GM23338 (cell line): ENCODE data around the gene KIAA1549.

ENCODE experiments used
- CREB1 ChIP-seq: fragments of 250-450 bp; sonication (Bioruptor Pico); IDR thresholded peaks from 2 replicates; pipeline ENCODE4 v1.5.0; 2020; ENCODE audit warnings: low read depth, mild to moderate bottlenecking, moderate library complexity
- CTCF ChIP-seq, 2 experiments: fragments of 200-600 bp in 1 of 2; sonication (generic) in 1 of 2; conservative IDR thresholded peaks; 2 replicates each; pipeline versions ENCODE4 v1.5.1 to v1.6.1; 2016 to 2017; ENCODE audit warnings: antibody characterized with exemption in 2 of 2, low read depth in 2 of 2, mild to moderate bottlenecking in 2 of 2, moderate library complexity in 1 of 2
- ETS1 ChIP-seq: IDR thresholded peaks from 2 replicates; pipeline ENCODE4 v1.6.1; 2016; ENCODE audit warnings: antibody characterized with exemption
- EZH2 ChIP-seq: fragments of 200-600 bp; sonication (generic); IDR thresholded peaks from one replicate; pipeline ENCODE4 v1.8.0; 2017; ENCODE audit warnings: antibody characterized with exemption, mild to moderate bottlenecking, low read depth; ENCODE audit not compliant: unreplicated experiment
- EZH2phosphoT487 ChIP-seq: fragments of 200-600 bp; sonication (generic); IDR thresholded peaks from one replicate; pipeline ENCODE4 v1.8.1; 2018; ENCODE audit warnings: antibody characterized with exemption; ENCODE audit not compliant: unreplicated experiment
- JUNB ChIP-seq: IDR thresholded peaks from one replicate; pipeline ENCODE4 v1.6.1; 2016; ENCODE audit warnings: antibody characterized with exemption; ENCODE audit not compliant: unreplicated experiment
- NANOG ChIP-seq: IDR thresholded peaks from 2 replicates; pipeline ENCODE4 v1.6.1; 2016; ENCODE audit warnings: antibody characterized with exemption, borderline replicate concordance
- POLR2AphosphoS5 ChIP-seq: IDR thresholded peaks from 2 replicates; pipeline ENCODE4 v1.6.1; 2016; ENCODE audit warnings: antibody characterized with exemption, low read depth
- REST ChIP-seq: IDR thresholded peaks from one replicate; pipeline ENCODE4 v1.6.1; 2018; ENCODE audit warnings: antibody characterized with exemption; ENCODE audit not compliant: unreplicated experiment
- ZNF114 ChIP-seq: fragments of 250-450 bp; sonication (Bioruptor Pico); IDR thresholded peaks from 2 replicates; pipeline ENCODE4 v1.5.0; 2020; ENCODE audit warnings: mild to moderate bottlenecking, moderate library complexity

- TF ChIP-seq POLR2AphosphoS5 (no peak), JUNB (no peak), CTCF (conservative IDR thresholded peaks at IDR 0.05; ENCODE audit: low read depth in 2 of 2) (no peak), EZH2phosphoT487 (no peak), EZH2 (no peak), CREB1 (no peak), ZNF114 (CRISPR knock-in tag) (no peak), REST (no peak), ETS1 (no peak), NANOG (no peak)
These were observed 164.5 kb downstream of the KIAA1549 start for GRCh38 chr7:138816650-138817049.
